HepG2 (cell line): ENCODE data around the gene OTOG. TPM values are rescaled to one million over a fixed set of nuclear protein-coding genes. Genes with fewer than 3 reads are reported as not detected.

ENCODE experiments used
- ATAC-seq: fragments of 200-7000 bp; cut with Tn5 transposase; 3 replicates; pipeline ENCODE4 v1.9.1; 2020; ENCODE audit warnings: mild to moderate bottlenecking, moderate library complexity
- BruUV-seq: library from RNA; stranded (reverse); fragments of 400-500 nt; replicated peaks from 2 replicates; lab custom pipeline; 2021; lab: Mats Ljungman, UMichigan
- CTCF ChIA-PET: fragments of 300-600 bp; formaldehyde crosslinking; extraction: SDS; loops from one replicate; lab custom pipeline; 2021; ENCODE audit warnings: low total read pairs, inconsistent platforms, low intra/inter-chr PET ratio; lab: Yijun Ruan, JAX
- POLR2A ChIA-PET: fragments of 350-600 bp; sonication (Branson Sonifier 250); formaldehyde crosslinking; loops from one replicate; lab custom pipeline; 2020; ENCODE audit warnings: antibody characterized with exemption, inconsistent platforms; lab: Yijun Ruan, JAX
- DNase-seq: peaks from one replicate; pipeline ENCODE4 v3.0.0-alpha.2; 2015; ENCODE audit warnings: low spot score
- FAIRE-seq: peaks from 3 replicates; lab custom pipeline; 2011; peaks lifted over from hg19 to GRCh38; lab: Jason Lieb, UNC
- H2AFZ ChIP-seq: one replicate; pipeline ENCODE4 v1.6.1; 2011; ENCODE audit warnings: low read length, inconsistent platforms
- H3K27ac ChIP-seq: fragments of 300-600 bp; 3 replicates; pipeline ENCODE4 v1.8.0; 2011; ENCODE audit warnings: mixed run types, mild to moderate bottlenecking, mixed read lengths, low read length, inconsistent platforms; ENCODE audit not compliant: insufficient read depth; ENCODE audit errors: extremely low read length
- H3K27me3 ChIP-seq, 2 experiments: fragments of 200-600 bp in 1 of 2; 2 replicates in 1 of 2; 3 replicates in 1 of 2; pipeline versions ENCODE4 v1.6.0 to v1.8.0; 2011; ENCODE audit warnings: low read length in 2 of 2, mild to moderate bottlenecking in 2 of 2, moderate library complexity in 2 of 2, inconsistent platforms in 1 of 2; ENCODE audit not compliant: insufficient read depth in 2 of 2, control insufficient read depth in 1 of 2
- H3K36me3 ChIP-seq, 2 experiments: fragments of 200-600 bp in 1 of 2; replicated peaks in 1 of 2; 2 replicates in 1 of 2; 3 replicates in 1 of 2; pipeline versions ENCODE4 v1.5.1 to v1.8.0; 2011; ENCODE audit warnings: low read length in 2 of 2, inconsistent platforms in 1 of 2; ENCODE audit not compliant: insufficient read depth in 2 of 2, control insufficient read depth in 1 of 2
- H3K4me1 ChIP-seq: 2 replicates; pipeline ENCODE4 v1.5.1; 2012; ENCODE audit warnings: low read length, inconsistent platforms; ENCODE audit not compliant: insufficient read depth
- H3K4me2 ChIP-seq: 2 replicates; pipeline ENCODE4 v1.6.0; 2011; ENCODE audit warnings: low read depth, low read length, inconsistent platforms
- H3K4me3 ChIP-seq, 3 experiments: fragments of 200-600 bp in 1 of 3; sonication (generic), shearing (Covaris generic) in 1 of 3; replicated peaks in 1 of 3; 2 replicates each; pipeline ENCODE4 v1.5.1; 2011 to 2016; ENCODE audit warnings: low read length in 3 of 3, inconsistent platforms in 2 of 3, low read depth in 2 of 3, mild to moderate bottlenecking in 2 of 3, control low read depth in 1 of 3, mixed read lengths in 1 of 3; ENCODE audit not compliant: insufficient read depth in 1 of 3
- H3K79me2 ChIP-seq: one replicate; pipeline ENCODE4 v1.6.1; 2011; ENCODE audit warnings: low read length, inconsistent platforms; ENCODE audit not compliant: insufficient read depth
- H3K9ac ChIP-seq: 2 replicates; pipeline ENCODE4 v1.6.0; 2011; ENCODE audit warnings: mild to moderate bottlenecking, low read depth, low read length, inconsistent platforms; ENCODE audit not compliant: insufficient read depth
- H3K9me3 ChIP-seq: 2 replicates; pipeline ENCODE4 v1.5.1; 2012; ENCODE audit warnings: mild to moderate bottlenecking, low read length
- H4K20me1 ChIP-seq: 2 replicates; pipeline ENCODE4 v1.6.0; 2011; ENCODE audit warnings: inconsistent platforms, mild to moderate bottlenecking, low read length, moderate library complexity; ENCODE audit not compliant: insufficient read depth
- ASH2L ChIP-seq: fragments of 300-600, 200-600 bp; sonication (generic); IDR thresholded peaks from 2 replicates; pipeline ENCODE4 v1.7.0; 2017; ENCODE audit warnings: low read depth, mild to moderate bottlenecking, moderate library complexity, mixed read lengths, low read length; ENCODE audit not compliant: insufficient read length
- BCL6 ChIP-seq: IDR thresholded peaks from 2 replicates; pipeline ENCODE4 v1.6.1; 2016; ENCODE audit warnings: missing genetic modification reagents, missing compliant biosample characterization
- BRCA1 ChIP-seq: sonication (generic); formaldehyde crosslinking; IDR thresholded peaks from 2 replicates; pipeline ENCODE4 v1.4.0; 2020; ENCODE audit warnings: missing genetic modification reagents
- ETV6 ChIP-seq: sonication (generic); formaldehyde crosslinking; conservative IDR thresholded peaks from 2 replicates; pipeline ENCODE4 v1.4.0; 2020; ENCODE audit warnings: missing genetic modification reagents
- HNF4A ChIP-seq: sonication (generic); formaldehyde crosslinking; IDR thresholded peaks from 2 replicates; pipeline ENCODE4 v1.4.0; 2020; ENCODE audit warnings: missing genetic modification reagents
- MATR3 ChIP-seq: sonication (generic); formaldehyde crosslinking; IDR thresholded peaks from 2 replicates; pipeline ENCODE4 v1.4.0; 2020; ENCODE audit warnings: missing genetic modification reagents
- MYPOP ChIP-seq: sonication (generic); formaldehyde crosslinking; IDR thresholded peaks from 2 replicates; pipeline ENCODE4 v1.8.1; 2023; ENCODE audit warnings: mild to moderate bottlenecking, moderate library complexity, missing genetic modification reagents
- POLR2G ChIP-seq: fragments of 200-400 bp; formaldehyde crosslinking; IDR thresholded peaks from 2 replicates; pipeline ENCODE4 v1.6.1; 2018; ENCODE audit warnings: mild to moderate bottlenecking, low read depth, low read length, moderate library complexity
- SAFB2 ChIP-seq: sonication (generic); formaldehyde crosslinking; IDR thresholded peaks from 2 replicates; pipeline ENCODE4 v1.5.1; 2020; ENCODE audit warnings: missing genetic modification reagents, low read depth, mild to moderate bottlenecking, borderline replicate concordance
- SSRP1 ChIP-seq: IDR thresholded peaks from 2 replicates; pipeline ENCODE4 v1.6.1; 2016; ENCODE audit warnings: control low read depth
- TBX3 ChIP-seq: fragments of 450-650 bp; IDR thresholded peaks from 2 replicates; pipeline ENCODE4 v1.6.1; 2017; ENCODE audit warnings: antibody characterized with exemption, mild to moderate bottlenecking, inconsistent platforms, borderline replicate concordance
- ZFP36 ChIP-seq: fragments of 150-350 bp; IDR thresholded peaks from 2 replicates; pipeline ENCODE4 v1.6.1; 2018; ENCODE audit warnings: borderline replicate concordance, low read length, low read depth; ENCODE audit not compliant: partially characterized antibody
- ZNF275 ChIP-seq: sonication (generic); formaldehyde crosslinking; IDR thresholded peaks from 2 replicates; pipeline ENCODE4 v1.8.0; 2022; ENCODE audit warnings: missing genetic modification reagents, mild to moderate bottlenecking, inconsistent platforms, borderline replicate concordance
- ZNF672 ChIP-seq: sonication (generic); formaldehyde crosslinking; IDR thresholded peaks from 2 replicates; pipeline ENCODE4 v1.8.1; 2022; ENCODE audit warnings: missing genetic modification reagents
- ZNF772 ChIP-seq: sonication (generic); formaldehyde crosslinking; IDR thresholded peaks from 2 replicates; pipeline ENCODE4 v1.5.0; 2020; ENCODE audit warnings: mild to moderate bottlenecking, missing genetic modification reagents
- ZSCAN22 ChIP-seq: sonication (generic); formaldehyde crosslinking; IDR thresholded peaks from 2 replicates; pipeline ENCODE4 v1.4.0; 2020; ENCODE audit warnings: mild to moderate bottlenecking, missing genetic modification reagents
- WGBS: methylation state at CpG from one replicate; pipeline ENCODE4 v1.1.6; 2017; ENCODE audit warnings: low lambda C conversion rate; 5-methylcytosine and 5-hydroxymethylcytosine counted together
- in situ Hi-C: cut with HindIII; loops from 2 replicates; pipeline ENCODE4 v1.10.0; 2017; ENCODE audit warnings: low pct_unique_long_range_greater_than_20kb; ENCODE audit not compliant: extremely low pct_ligation_motif_present
- intact Hi-C: fragments of 100-400 bp; cut with micrococcal nuclease; formaldehyde crosslinking; loops from one replicate; pipeline ENCODE4 v1.10.0; 2022; ENCODE audit not compliant: unreplicated experiment
- polyA plus RNA-seq, 8 experiments: library from polyadenylated mRNA; depleted of rRNA in 3 of 8; stranded (reverse) in 7 of 8; unstranded in 1 of 8; fragments of >200 nt; fragmentation: Illumina TruSeq in 4 of 8; extraction: Trizol in 4 of 8; gene quantifications; 2 replicates each; pipeline versions ENCODE4 v1.2.1 to v1.2.3, GENCODE V29; 2011 to 2016; ENCODE audit warnings: low read depth in 4 of 8, missing spikeins in 1 of 8, mixed read lengths in 1 of 8; ENCODE audit not compliant: insufficient read depth in 1 of 8
- total RNA-seq, 5 experiments: library from RNA; depleted of rRNA; stranded (reverse); fragments of >200 nt; fragmentation: Illumina TruSeq; extraction: Trizol; gene quantifications; 2 replicates each; pipeline ENCODE4 v1.2.3, GENCODE V29; 2016; ENCODE audit warnings: low read depth in 1 of 5

OTOG gene
- total and polyA plus RNA-seq, 2 of the 13 experiments (the other 11 are each of a cell fraction or from before 2014, with no cell fraction given): not detected

- TF ChIP-seq MATR3 (CRISPR knock-in tag) (no peak), MYPOP (no peak), POLR2G (no peak), BRCA1 (CRISPR knock-in tag) (no peak), SSRP1 (CRISPR knock-in tag) (no peak), SAFB2 (0 out of 2 replicates have a peak, but pooled peaks have one; percentile 22), ASH2L (peak; percentile 45), HNF4A (CRISPR knock-in tag) (peak; percentile 50; the same call in 1 of the 2 replicates), ZNF275 (CRISPR knock-in tag) (no peak), ZNF672 (no peak), TBX3 (no peak)
Measured at GRCh38 chr11:17531636-17532113, 15.4 kb upstream of the OTOG start (continued).

GRCh38 chr11:17532784-17533183, 14.3 kb upstream of the OTOG start:
- Histone ChIP-seq H3K36me3 (no peaks in the 10 kb centered on the region), H3K27me3 (peaks cover 0 to 28% of the 10 kb centered on the region in 2 experiments; a peak in 4 of 5 replicates), H3K4me3 (no peak overlapping the region), H3K27ac (no peak overlapping the region), H4K20me1 (no peaks in the 10 kb centered on the region), H3K4me2 (no peak overlapping the region), H3K79me2 (no peaks in the 10 kb centered on the region), H3K9me3 (no peaks in the 10 kb centered on the region), H2AFZ (no peak overlapping the region), H3K4me1 (peaks cover 28% of the 10 kb centered on the region), H3K9ac (no peak overlapping the region)
- TF ChIP-seq ZFP36: peak; percentile 70
- no peak for TF ChIP-seq ZNF772 (CRISPR knock-in tag)
- no peak for TF ChIP-seq ETV6 (CRISPR knock-in tag)
- TF ChIP-seq ZSCAN22 (CRISPR knock-in tag): peak; percentile 98
- peak; percentile 50; the same call in 1 of the 2 replicates for TF ChIP-seq BCL6
- WGBS: 29% methylated on average over 1 of the region's 2 CpGs
- CTCF ChIA-PET: no interaction called here
- BruUV-seq: no TSS peak
- no peak for FAIRE-seq
- POLR2A ChIA-PET: no interaction called here
- ATAC-seq: no peak
- in situ Hi-C loops: no loop called here
- intact Hi-C loops: no loop called here
- DNase-seq: peak; percentile 12
